GM19193 (cell line): ENCODE results near the gene SEMA3E.

Experiments used
- POLR2A ChIP-seq: IDR thresholded peaks from 4 replicates; pipeline ENCODE4 v1.6.1; 2011; ENCODE audit not compliant: insufficient read depth, insufficient read length; ENCODE audit errors: extremely low read depth

SEMA3E gene

GRCh38 chr7:83325083-83325482 lies 323.9 kb downstream of the SEMA3E start:
- TF ChIP-seq POLR2A = no peak

DNA sequence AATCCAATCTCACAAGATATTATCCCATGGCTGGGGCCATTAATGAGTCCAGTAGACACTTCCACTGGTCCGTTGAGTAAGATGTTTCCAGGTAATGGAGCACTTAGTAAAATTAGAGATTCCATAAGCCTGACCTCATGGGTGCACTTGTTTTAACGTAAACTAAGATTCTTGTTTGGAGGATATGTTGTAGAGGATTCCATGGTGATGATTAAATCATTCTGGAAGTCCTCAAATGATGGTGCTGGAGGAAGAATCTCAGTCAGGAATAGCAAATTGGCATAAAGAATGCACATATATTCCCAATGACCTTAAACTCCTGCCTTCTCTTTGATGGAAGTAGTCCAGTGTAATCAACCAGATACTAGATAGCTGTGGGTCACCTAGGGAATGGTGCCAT lies 324.3 kb downstream of the SEMA3E start:
- TF ChIP-seq POLR2A = no peak

DNA sequence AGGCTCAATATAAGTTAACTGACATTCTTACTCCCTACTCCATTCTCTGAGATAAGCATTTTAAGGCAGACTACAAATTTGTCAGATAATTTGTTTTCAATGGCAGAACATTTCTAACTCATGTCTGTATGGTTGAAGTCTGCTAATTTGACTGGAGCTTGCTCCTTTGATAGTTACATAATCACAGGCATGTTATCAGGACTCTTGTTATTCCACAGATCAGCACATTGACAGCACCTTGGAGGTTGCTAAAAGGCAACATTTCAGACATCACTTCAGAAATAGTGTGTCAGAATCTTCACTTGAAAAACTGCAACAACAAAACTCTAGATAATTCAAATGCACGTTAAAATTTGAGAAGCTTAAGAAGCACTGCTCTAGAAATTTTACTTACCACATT lies 327.9 kb downstream of the SEMA3E start:
- TF ChIP-seq POLR2A = no peak

GRCh38 chr7:83313931-83314330 lies 335.0 kb downstream of the SEMA3E start:
- no peak for TF ChIP-seq POLR2A
